Measurements from ENCODE around the gene MYH7. TPM values are rescaled to one million over a fixed set of nuclear protein-coding genes. Genes with fewer than 3 reads are reported as not detected.

Gene MYH7
- total and polyA plus RNA-seq, 2 of the 4 experiments (the other 2 are of a cell fraction), result not detected

- intact Hi-C loops (cut with micrococcal nuclease), result no loop called here
- H3K79me1 ChIP-seq (ENCODE audit: low read depth in 1 of 2, low read length in 2 of 2), result no peaks in the 10 kb centered on the region
- no peak overlapping the region for H4K8ac ChIP-seq (ENCODE audit: low read depth in 2 of 2, low read length in 2 of 2)
- DNase-seq, result no peak
- no peak overlapping the region for H3K18ac ChIP-seq (ENCODE audit: low read depth, low read length)
- no peak overlapping the region for H3K56ac ChIP-seq (ENCODE audit: extremely low read depth, insufficient read depth, low read length)
- H3K27ac ChIP-seq (ENCODE audit: insufficient read depth, low read length), result no peak overlapping the region
- H3K36me3 ChIP-seq (ENCODE audit: control insufficient read depth, insufficient read depth, low read length), result no peaks in the 10 kb centered on the region
- H3K4me1 ChIP-seq (ENCODE audit: control insufficient read depth, insufficient read depth, low read length), result no peaks in the 10 kb centered on the region
- H3K23ac ChIP-seq (ENCODE audit: low read depth, low read length), result no peak overlapping the region
- POLR2A ChIA-PET (ENCODE audit: unreplicated experiment), result no interaction called here
- H4K91ac ChIP-seq (ENCODE audit: insufficient read depth, low read depth, low read length), result no peak overlapping the region
- no peak overlapping the region for H3K4me3 ChIP-seq (ENCODE audit: insufficient read depth, low read depth, low read length)
- no peak for ATAC-seq (ENCODE audit: low read depth)
- H2BK5ac ChIP-seq (ENCODE audit: low read depth, low read length, poor library complexity, severe bottlenecking), result no peak overlapping the region
- H3K9ac ChIP-seq (ENCODE audit: low read depth, low read length), result no peak overlapping the region
- no peak overlapping the region for H2AFZ ChIP-seq (replicated peaks; ENCODE audit: low read length, poor library complexity)
- in situ Hi-C loops (cut with MboI; ENCODE audit: low sequenced_read_pairs), result no loop called here
- dilution Hi-C loops (cut with HindIII; ENCODE audit: low sequenced_read_pairs, unreplicated experiment), result no loop called here
- no peak overlapping the region for H3K4ac ChIP-seq (ENCODE audit: low read depth, low read length)
- no peak overlapping the region for H3K14ac ChIP-seq (replicated peaks; ENCODE audit: low read depth, low read length)
- H2BK15ac ChIP-seq (ENCODE audit: low read depth, low read length), result no peak overlapping the region
- peaks cover 2% of the 10 kb centered on the region; the same call in 1 of the 2 replicates for H3K9me1 ChIP-seq (ENCODE audit: insufficient read depth, low read length)
- CTCF ChIA-PET, result no interaction called here
- no peaks in the 10 kb centered on the region for H4K20me1 ChIP-seq (ENCODE audit: insufficient read depth, low read length)
- WGBS, 2 experiments (ENCODE audit: extremely low coverage in 2 of 2, insufficient read length in 1 of 2), result 76% methylated on average over 6 of the region's 13 CpGs; no CpG with 5 or more reads in 1 of the 2 experiments
- H2BK20ac ChIP-seq (ENCODE audit: low read depth, low read length), result no peak overlapping the region
- H4K5ac ChIP-seq (ENCODE audit: low read depth, low read length), result no peak overlapping the region
- no peak overlapping the region for H3K4me2 ChIP-seq (ENCODE audit: low read depth, low read length)
- H3K9me3 ChIP-seq (ENCODE audit: control insufficient read depth, insufficient read depth, low read length), result no peaks in the 10 kb centered on the region
- TF ChIP-seq USF2 (IDR thresholded peaks at IDR 0.05; ENCODE audit: low read depth, low read length) (no peak), POLR2A (IDR thresholded peaks at IDR 0.05; ENCODE audit: low read depth, low read length) (no peak), RAD21 (IDR thresholded peaks at IDR 0.05; ENCODE audit: low read length) (no peak), MXI1 (IDR thresholded peaks at IDR 0.05; ENCODE audit: borderline replicate concordance, low read depth, low read length) (no peak), RCOR1 (IDR thresholded peaks at IDR 0.05; ENCODE audit: insufficient replicate concordance, low read length) (no peak)
- TF ChIP-seq, protein P1, sequence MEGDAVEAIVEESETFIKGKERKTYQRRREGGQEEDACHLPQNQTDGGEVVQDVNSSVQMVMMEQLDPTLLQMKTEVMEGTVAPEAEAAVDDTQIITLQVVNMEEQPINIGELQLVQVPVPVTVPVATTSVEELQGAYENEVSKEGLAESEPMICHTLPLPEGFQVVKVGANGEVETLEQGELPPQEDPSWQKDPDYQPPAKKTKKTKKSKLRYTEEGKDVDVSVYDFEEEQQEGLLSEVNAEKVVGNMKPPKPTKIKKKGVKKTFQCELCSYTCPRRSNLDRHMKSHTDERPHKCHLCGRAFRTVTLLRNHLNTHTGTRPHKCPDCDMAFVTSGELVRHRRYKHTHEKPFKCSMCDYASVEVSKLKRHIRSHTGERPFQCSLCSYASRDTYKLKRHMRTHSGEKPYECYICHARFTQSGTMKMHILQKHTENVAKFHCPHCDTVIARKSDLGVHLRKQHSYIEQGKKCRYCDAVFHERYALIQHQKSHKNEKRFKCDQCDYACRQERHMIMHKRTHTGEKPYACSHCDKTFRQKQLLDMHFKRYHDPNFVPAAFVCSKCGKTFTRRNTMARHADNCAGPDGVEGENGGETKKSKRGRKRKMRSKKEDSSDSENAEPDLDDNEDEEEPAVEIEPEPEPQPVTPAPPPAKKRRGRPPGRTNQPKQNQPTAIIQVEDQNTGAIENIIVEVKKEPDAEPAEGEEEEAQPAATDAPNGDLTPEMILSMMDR (conservative IDR thresholded peaks at IDR 0.05; ENCODE audit: low read depth, low read length), result no peak
- BruUV-seq (replicated peaks), result no TSS peak
- no peak overlapping the region for H2AK9ac ChIP-seq (replicated peaks; ENCODE audit: low read depth, low read length, poor library complexity)
- no peak overlapping the region for H2BK120ac ChIP-seq (ENCODE audit: low read depth, low read length)
- H3K27me3 ChIP-seq (ENCODE audit: control insufficient read depth, insufficient read depth, low read length), result peaks cover 54% of the 10 kb centered on the region
- no peak overlapping the region for H2AK5ac ChIP-seq (ENCODE audit: low read depth, low read length)
Measured at GRCh38 chr14:23405516-23406025, 29.9 kb downstream of the MYH7 start.
